H1 (cell line): Measurements from ENCODE around the gene CDR2. TPM values are rescaled to one million over a fixed set of nuclear protein-coding genes. Genes with fewer than 3 reads are reported as not detected.

Experiments used
- CTCF ChIA-PET: fragments of 300-600 bp; sonication (Branson Sonifier 250); formaldehyde crosslinking; loops from one replicate; lab custom pipeline; 2021; ENCODE audit not compliant: partially characterized antibody; lab: Charles Lee
- POLR2A ChIA-PET: fragments of 300-600 bp; sonication (Branson Sonifier 250); formaldehyde crosslinking; loops from one replicate; lab custom pipeline; 2021; ENCODE audit warnings: inconsistent platforms; ENCODE audit not compliant: partially characterized antibody; lab: Charles Lee
- DNase-seq, 2 experiments: peaks; one replicate each; pipeline versions ENCODE4 v3.0.0 to v3.0.0-alpha.2; 2010 to 2022; ENCODE audit warnings: low spot score in 2 of 2, low read depth in 1 of 2, mixed read lengths in 1 of 2
- FAIRE-seq: peaks from 2 replicates; lab custom pipeline; 2011; peaks lifted over from hg19 to GRCh38; lab: Jason Lieb, UNC
- H2AFZ ChIP-seq: 2 replicates; pipeline ENCODE4 v1.8.1; 2012; ENCODE audit warnings: low read length, inconsistent platforms
- H2AK5ac ChIP-seq: 2 replicates; pipeline ENCODE4 v1.6.1; 2013; ENCODE audit warnings: low read depth, low read length
- H2BK120ac ChIP-seq: replicated peaks from 2 replicates; pipeline ENCODE3; 2013; ENCODE audit warnings: low read depth, low read length, inconsistent platforms
- H2BK12ac ChIP-seq: 2 replicates; pipeline ENCODE4 v1.6.1; 2013; ENCODE audit warnings: low read depth, low read length
- H2BK15ac ChIP-seq: 2 replicates; pipeline ENCODE4 v1.6.1; 2013; ENCODE audit warnings: low read length
- H2BK20ac ChIP-seq: 2 replicates; pipeline ENCODE4 v1.6.1; 2013; ENCODE audit warnings: low read length
- H2BK5ac ChIP-seq: 2 replicates; pipeline ENCODE4 v1.6.1; 2013; ENCODE audit warnings: low read depth, low read length
- H3K14ac ChIP-seq: 2 replicates; pipeline ENCODE4 v1.6.1; 2013; ENCODE audit warnings: inconsistent platforms; ENCODE audit not compliant: insufficient read length
- H3K18ac ChIP-seq: 2 replicates; pipeline ENCODE4 v1.6.1; 2013; ENCODE audit warnings: low read length; ENCODE audit errors: extremely low read depth
- H3K23ac ChIP-seq: 2 replicates; pipeline ENCODE4 v1.6.1; 2013; ENCODE audit warnings: inconsistent platforms; ENCODE audit not compliant: insufficient read length
- H3K23me2 ChIP-seq: 2 replicates; pipeline ENCODE4 v1.6.1; 2013; ENCODE audit warnings: low read depth, low read length
- H3K27ac ChIP-seq: 2 replicates; pipeline ENCODE4 v1.6.1; 2011; ENCODE audit warnings: low read depth, low read length, inconsistent platforms
- H3K27me3 ChIP-seq, 4 experiments: replicated peaks in 1 of 4; 1 replicate in 1 of 4; 2 replicates in 3 of 4; pipeline versions ENCODE4 v1.6.1 to v1.8.1; 2011 to 2013; ENCODE audit warnings: low read length in 3 of 4, mild to moderate bottlenecking in 3 of 4, inconsistent platforms in 2 of 4, mixed read lengths in 2 of 4, moderate library complexity in 1 of 4; ENCODE audit not compliant: control insufficient read depth in 3 of 4, insufficient read depth in 3 of 4; ENCODE audit errors: extremely low read depth in 1 of 4
- H3K36me3 ChIP-seq, 4 experiments: 2 replicates each; pipeline versions ENCODE4 v1.6.1 to v1.8.1; 2011 to 2013; ENCODE audit warnings: mild to moderate bottlenecking in 4 of 4, low read length in 3 of 4, moderate library complexity in 2 of 4, control low read depth in 1 of 4, inconsistent platforms in 1 of 4; ENCODE audit not compliant: insufficient read depth in 4 of 4, control insufficient read depth in 2 of 4
- H3K4ac ChIP-seq: replicated peaks from 2 replicates; pipeline ENCODE3; 2013; ENCODE audit warnings: low read length, low read depth, mixed read lengths, inconsistent platforms; ENCODE audit not compliant: insufficient read length
- H3K4me1 ChIP-seq, 4 experiments: replicated peaks in 1 of 4; 1 replicate in 1 of 4; 2 replicates in 3 of 4; pipeline versions ENCODE4 v1.6.1 to v1.8.1; 2011 to 2013; ENCODE audit warnings: low read length in 3 of 4, inconsistent platforms in 2 of 4, mixed read lengths in 1 of 4; ENCODE audit not compliant: insufficient read depth in 4 of 4, control insufficient read depth in 3 of 4
- H3K4me2 ChIP-seq, 2 experiments: 2 replicates each; pipeline versions ENCODE4 v1.6.1 to v1.8.1; 2011 to 2013; ENCODE audit warnings: low read depth in 2 of 2, low read length in 2 of 2, control low read depth in 1 of 2, inconsistent platforms in 1 of 2, mild to moderate bottlenecking in 1 of 2; ENCODE audit not compliant: insufficient read depth in 1 of 2
- H3K4me3 ChIP-seq, 4 experiments: fragments of 200-600, 300-600 bp in 1 of 4; sonication (generic), shearing (Covaris generic), sonication (Bioruptor Twin) in 1 of 4; 2 replicates each; pipeline versions ENCODE4 v1.5.1 to v1.8.1; 2011 to 2016; ENCODE audit warnings: low read length in 4 of 4, low read depth in 3 of 4, control low read depth in 2 of 4, inconsistent platforms in 2 of 4, mild to moderate bottlenecking in 2 of 4, mixed read lengths in 1 of 4, moderate library complexity in 1 of 4; ENCODE audit not compliant: insufficient read depth in 2 of 4; ENCODE audit errors: extremely low read depth in 1 of 4
- H3K56ac ChIP-seq: replicated peaks from 2 replicates; pipeline ENCODE3; 2013; ENCODE audit warnings: low read depth, mild to moderate bottlenecking, mixed read lengths, low read length, inconsistent platforms; ENCODE audit not compliant: insufficient read length
- H3K79me1 ChIP-seq: 2 replicates; pipeline ENCODE4 v1.6.1; 2013; ENCODE audit warnings: low read depth, low read length, control low read depth
- H3K79me2 ChIP-seq, 2 experiments: 2 replicates each; pipeline versions ENCODE4 v1.6.1 to v1.8.1; 2012 to 2013; ENCODE audit warnings: low read length in 2 of 2, mild to moderate bottlenecking in 2 of 2, inconsistent platforms in 1 of 2; ENCODE audit not compliant: insufficient read depth in 2 of 2, control insufficient read depth in 1 of 2
- H3K9ac ChIP-seq, 4 experiments: replicated peaks in 1 of 4; 1 replicate in 1 of 4; 2 replicates in 3 of 4; pipeline versions ENCODE4 v1.6.1 to v1.8.1; 2011 to 2013; ENCODE audit warnings: low read depth in 3 of 4, low read length in 3 of 4, control low read depth in 2 of 4, mild to moderate bottlenecking in 2 of 4, moderate library complexity in 2 of 4, inconsistent platforms in 1 of 4; ENCODE audit errors: extremely low read depth in 1 of 4
- H3K9me3 ChIP-seq, 2 experiments: 2 replicates each; pipeline versions ENCODE4 v1.6.1 to v1.8.1; 2012 to 2013; ENCODE audit warnings: mild to moderate bottlenecking in 2 of 2, moderate library complexity in 2 of 2, control low read depth in 1 of 2, inconsistent platforms in 1 of 2, low read depth in 1 of 2, low read length in 1 of 2, mixed read lengths in 1 of 2; ENCODE audit not compliant: insufficient read depth in 2 of 2
- H4K20me1 ChIP-seq, 2 experiments: replicated peaks in 1 of 2; 2 replicates each; pipeline versions ENCODE3 to v1.8.1; 2011 to 2013; ENCODE audit warnings: inconsistent platforms in 2 of 2, low read length in 2 of 2, mild to moderate bottlenecking in 1 of 2; ENCODE audit not compliant: insufficient read depth in 2 of 2, control insufficient read depth in 1 of 2
- H4K5ac ChIP-seq: 2 replicates; pipeline ENCODE4 v1.6.1; 2013; ENCODE audit warnings: low read length, low read depth, mixed read lengths, inconsistent platforms; ENCODE audit not compliant: insufficient read length
- H4K8ac ChIP-seq: 2 replicates; pipeline ENCODE4 v1.8.0; 2013; ENCODE audit warnings: mild to moderate bottlenecking, moderate library complexity, low read length, inconsistent platforms; ENCODE audit not compliant: insufficient read depth; ENCODE audit errors: extremely low read depth
- H4K91ac ChIP-seq: replicated peaks from 2 replicates; pipeline ENCODE3; 2013; ENCODE audit warnings: low read length, mixed read lengths, inconsistent platforms; ENCODE audit not compliant: insufficient read length
- HDAC6 ChIP-seq: IDR thresholded peaks from one replicate; pipeline ENCODE4 v1.7.1; 2012; ENCODE audit warnings: low read depth, mild to moderate bottlenecking, inconsistent platforms, low read length, moderate library complexity
- SIN3A ChIP-seq, 2 experiments: IDR thresholded peaks in 1 of 2; conservative IDR thresholded peaks in 1 of 2; 2 replicates each; pipeline ENCODE4 v1.6.1; 2011 to 2012; ENCODE audit warnings: low read length in 2 of 2, improper control_type of control experiment in 1 of 2, low read depth in 1 of 2, mild to moderate bottlenecking in 1 of 2
- WGBS, 2 experiments: shearing (Covaris generic) in 1 of 2; methylation state at CpG; one replicate each; pipeline versions ENCODE4 v1.1.6 to v1.1.7; 2013 to 2015; ENCODE audit warnings: low lambda C conversion rate in 2 of 2, mixed read lengths in 2 of 2, inconsistent platforms in 1 of 2, low coverage in 1 of 2, missing lambda C conversion rate in 1 of 2; ENCODE audit not compliant: insufficient replicate concordance in 2 of 2, insufficient coverage in 1 of 2, insufficient read length in 1 of 2; ENCODE audit errors: extremely low coverage in 1 of 2, missing lambda C conversion rate in 1 of 2; 5-methylcytosine and 5-hydroxymethylcytosine counted together
- polyA plus RNA-seq, 7 experiments: library from polyadenylated mRNA; depleted of rRNA in 3 of 7; stranded (reverse) in 5 of 7; unstranded in 2 of 7; fragments of >200 nt in 5 of 7; fragments of 200-250 nt in 2 of 7; gene quantifications; 1 replicate in 5 of 7; 2 replicates in 1 of 7; 4 replicates in 1 of 7; pipeline versions ENCODE4 v1.2.1 to v1.2.3, GENCODE V29; 2011 to 2013; ENCODE audit warnings: missing spikeins in 2 of 7, mixed read lengths in 2 of 7
- total RNA-seq: library from RNA; stranded (reverse); fragmentation: NEBNext Ultra II Directional; extraction: Animal tissue kit (Norgen Biotek cat#: 25700); gene quantifications from 2 replicates; pipeline ENCODE4 v1.2.1, GENCODE V29; 2021
- TF ChIP-seq, protein P1 (sequence below): IDR thresholded peaks from 2 replicates; pipeline ENCODE4 v1.6.1; 2012; ENCODE audit warnings: inconsistent platforms

Gene CDR2
- total and polyA plus RNA-seq, 2 of the 8 experiments (the other 6 are each of a cell fraction or from before 2014, with no cell fraction given), result 16.3 to 34.9 TPM

DNA sequence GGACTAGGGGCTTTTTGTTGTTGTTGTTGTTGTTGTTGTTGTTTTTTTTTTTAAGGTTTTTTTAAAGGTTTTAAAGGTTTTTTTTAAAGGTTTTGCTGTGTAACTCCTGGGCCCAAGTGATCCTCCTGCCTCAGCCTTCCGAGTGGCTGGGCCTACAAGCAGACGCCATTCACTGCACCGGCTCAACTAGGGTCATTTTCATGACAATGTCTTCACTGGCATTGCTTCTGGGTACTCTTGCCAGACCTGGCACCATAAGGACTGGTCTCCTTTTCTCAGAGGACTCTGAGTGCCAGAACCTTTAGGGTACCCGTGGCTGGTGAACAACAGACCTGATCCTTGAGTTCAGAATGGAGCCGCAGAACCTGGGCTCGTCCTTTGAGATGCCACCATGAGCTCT lies 56.8 kb downstream of the CDR2 start:
- Histone ChIP-seq H3K23ac (no peak overlapping the region), H4K5ac (no peak overlapping the region), H3K14ac (no peak overlapping the region), H4K91ac (no peak overlapping the region), H3K36me3 (peaks cover 13 to 40% (median 35%) of the 10 kb centered on the region in 4 experiments; a peak in 6 of 8 replicates), H3K4me3 (no peak overlapping the region), H3K27ac (no peak overlapping the region), H2BK20ac (no peak overlapping the region), H2BK5ac (no peak overlapping the region), H3K56ac (no peak overlapping the region), H2AFZ (no peak overlapping the region), H4K20me1 (peaks cover 0 to 10% of the 10 kb centered on the region in 2 experiments), H3K4ac (no peak overlapping the region), H3K23me2 (no peaks in the 10 kb centered on the region), H2BK120ac (no peak overlapping the region), H4K8ac (no peak overlapping the region), H3K79me1 (peaks cover 4% of the 10 kb centered on the region; the same call in 1 of the 2 replicates), H3K79me2 (peaks cover 0 to 13% of the 10 kb centered on the region in 2 experiments; a peak in 1 of 4 replicates), H3K18ac (no peak overlapping the region), H3K4me2 (no peak overlapping the region), H3K9ac (no peak overlapping the region), H2BK12ac (no peak overlapping the region), H2BK15ac (no peak overlapping the region), H3K9me3 (no peaks in the 10 kb centered on the region), H2AK5ac (no peak overlapping the region), H3K4me1 (peaks cover 0 to 3% (median under 1%) of the 10 kb centered on the region in 4 experiments; a peak in 2 of 7 replicates), H3K27me3 (no peaks in the 10 kb centered on the region)
- TF ChIP-seq HDAC6 (no peak), SIN3A (conservative IDR thresholded peaks at IDR 0.05 in 1 of 2, IDR thresholded peaks at IDR 0.05 in 1 of 2; ENCODE audit: low read depth in 1 of 2, low read length in 2 of 2) (no peak)
- TF ChIP-seq, protein P1, sequence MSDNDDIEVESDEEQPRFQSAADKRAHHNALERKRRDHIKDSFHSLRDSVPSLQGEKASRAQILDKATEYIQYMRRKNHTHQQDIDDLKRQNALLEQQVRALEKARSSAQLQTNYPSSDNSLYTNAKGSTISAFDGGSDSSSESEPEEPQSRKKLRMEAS, result no peak
- POLR2A ChIA-PET, result interaction anchor here (0.6 to 1.0 kb wide), 3 partner anchors 8 to 12 kb away, joined by 3 read pairs; no protein-coding TSS in a partner anchor
- FAIRE-seq (no peak), DNase-seq (no peak)
- CTCF ChIA-PET, result interaction anchor here (0.6 to 4.5 kb wide), 17 partner anchors 8 to 1157 kb away, joined by 3 to 21 read pairs (median 5); no protein-coding TSS in a partner anchor
- WGBS, 2 experiments, result 96% methylated on average over 6 of the region's 6 CpGs; no CpG with 5 or more reads in 1 of the 2 experiments
